Osteocyte (in vitro differentiated cells): ENCODE data around the gene TNS1. TPM values are rescaled to one million over a fixed set of nuclear protein-coding genes. Genes with fewer than 3 reads are reported as not detected.

ENCODE experiments used
- DNase-seq: peaks from one replicate; pipeline ENCODE4 v3.0.0; 2021; ENCODE audit warnings: mixed read lengths; ENCODE audit not compliant: unreplicated experiment; ENCODE audit errors: extremely low spot score
- H3K27ac Mint-ChIP-seq: one replicate; pipeline ENCODE4 v1.8.0; 2021; ENCODE audit warnings: mild to moderate bottlenecking, mixed read lengths; ENCODE audit not compliant: unreplicated experiment
- H3K27me3 Mint-ChIP-seq: one replicate; pipeline ENCODE4 v1.8.0; 2021; ENCODE audit warnings: mixed read lengths; ENCODE audit not compliant: unreplicated experiment
- H3K36me3 Mint-ChIP-seq: one replicate; pipeline ENCODE4 v1.8.0; 2021; ENCODE audit warnings: mixed read lengths; ENCODE audit not compliant: unreplicated experiment
- H3K4me1 Mint-ChIP-seq: one replicate; pipeline ENCODE4 v1.8.0; 2021; ENCODE audit warnings: mixed read lengths; ENCODE audit not compliant: unreplicated experiment
- H3K4me3 Mint-ChIP-seq: one replicate; pipeline ENCODE4 v1.8.0; 2021; ENCODE audit warnings: mild to moderate bottlenecking, moderate library complexity, mixed read lengths; ENCODE audit not compliant: unreplicated experiment
- H3K9me3 Mint-ChIP-seq: one replicate; pipeline ENCODE4 v1.8.0; 2021; ENCODE audit warnings: mixed read lengths; ENCODE audit not compliant: unreplicated experiment
- CTCF ChIP-seq: fragments of 200-600 bp; sonication (generic); IDR thresholded peaks from 2 replicates; pipeline ENCODE4 v1.5.0; 2021; ENCODE audit warnings: antibody characterized with exemption, mild to moderate bottlenecking, moderate library complexity
- total RNA-seq: library from RNA; stranded (reverse); gene quantifications from 2 replicates; pipeline ENCODE4 v1.2.1, GENCODE V29; 2021

TNS1 gene
- total RNA-seq, 1 donor from 2014 or later, result 80.8 TPM

DNA sequence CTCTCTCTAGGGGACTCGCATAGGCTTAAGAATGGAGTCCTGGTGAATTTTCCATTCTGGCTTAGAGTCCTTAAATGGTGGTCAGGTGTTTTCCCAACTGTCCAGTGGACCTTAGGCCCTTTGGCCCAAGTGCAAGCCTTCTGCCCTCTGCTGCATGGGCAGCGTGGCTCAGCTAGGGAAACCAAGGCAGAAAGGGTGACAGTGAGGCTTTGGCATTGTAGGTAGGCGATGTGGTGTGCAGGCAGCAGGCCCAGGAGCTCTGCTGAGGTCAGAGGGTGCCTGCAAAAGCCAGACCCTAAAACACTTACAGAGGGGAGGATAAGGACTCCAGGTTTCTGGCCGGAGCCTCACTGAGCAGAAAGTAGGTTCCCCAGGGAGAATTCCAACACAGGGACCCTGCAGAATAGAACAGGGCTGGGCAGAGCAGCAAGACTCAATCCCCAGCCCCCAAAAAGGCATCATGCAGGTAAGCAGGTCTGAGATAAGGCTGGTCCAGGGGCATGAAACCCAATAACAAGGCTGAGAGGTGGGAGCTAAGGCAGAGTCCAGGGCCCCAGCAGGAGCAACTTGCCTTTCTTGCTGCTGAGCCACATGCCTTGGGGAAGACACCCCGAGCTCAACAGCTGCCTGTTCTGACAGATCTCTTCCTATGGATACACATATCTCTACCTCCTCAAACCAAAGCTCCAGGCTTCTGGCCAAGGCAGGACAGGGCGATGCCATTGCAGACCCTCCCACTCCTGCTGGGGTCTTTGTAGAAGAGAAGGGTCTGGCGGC is 199.7 kb downstream of the TNS1 start:
- Mint-ChIP-seq H3K4me3 (no peak overlapping the region), H3K36me3 (peaks cover 14% of the 10 kb centered on the region), H3K9me3 (no peaks in the 10 kb centered on the region), H3K27me3 (no peaks in the 10 kb centered on the region), H3K4me1 (peaks cover 3% of the 10 kb centered on the region), H3K27ac (no peak overlapping the region)
- TF ChIP-seq CTCF, result no peak
- DNase-seq, result no peak

- TF ChIP-seq CTCF, result no peak
- Mint-ChIP-seq H3K9me3 (no peaks in the 10 kb centered on the region), H3K36me3 (peaks cover 11% of the 10 kb centered on the region), H3K27ac (no peak overlapping the region), H3K4me1 (peaks cover 3% of the 10 kb centered on the region), H3K4me3 (no peak overlapping the region), H3K27me3 (no peaks in the 10 kb centered on the region)
- no peak for DNase-seq
Measured at GRCh38 chr2:217802266-217802665, 200.5 kb downstream of the TNS1 start.

GRCh38 chr2:217801711-217802110 is 201.1 kb downstream of the TNS1 start:
- Mint-ChIP-seq H3K27me3 (no peaks in the 10 kb centered on the region), H3K27ac (no peak overlapping the region), H3K4me3 (no peak overlapping the region), H3K9me3 (no peaks in the 10 kb centered on the region), H3K36me3 (peaks cover 7% of the 10 kb centered on the region), H3K4me1 (peaks cover 3% of the 10 kb centered on the region)
- TF ChIP-seq CTCF, result no peak
- no peak for DNase-seq

- Mint-ChIP-seq H3K4me3 (no peak overlapping the region), H3K36me3 (peaks cover 6% of the 10 kb centered on the region), H3K27ac (no peak overlapping the region), H3K27me3 (no peaks in the 10 kb centered on the region), H3K9me3 (no peaks in the 10 kb centered on the region), H3K4me1 (peaks cover 3% of the 10 kb centered on the region)
- DNase-seq, result no peak
- no peak for TF ChIP-seq CTCF
Measured at GRCh38 chr2:217801115-217801531, 201.7 kb downstream of the TNS1 start.

- TF ChIP-seq CTCF, result no peak
- Mint-ChIP-seq H3K4me3 (no peak overlapping the region), H3K36me3 (peaks cover 6% of the 10 kb centered on the region), H3K4me1 (peaks cover 3% of the 10 kb centered on the region), H3K27ac (no peak overlapping the region), H3K27me3 (no peaks in the 10 kb centered on the region), H3K9me3 (no peaks in the 10 kb centered on the region)
- no peak for DNase-seq
Measured at GRCh38 chr2:217800433-217801114, 202.2 kb downstream of the TNS1 start.
